ENCODE data around the gene GPN3. TPM values are rescaled to one million over a fixed set of nuclear protein-coding genes. Genes with fewer than 3 reads are reported as not detected.
A peak's percentile ranks its signal among the peaks of the same experiment; 100 is the strongest.

The GPN3 gene
- total and polyA plus RNA-seq, 10 of the 15 experiments (the other 5 are each of a cell fraction or from before 2014, with no cell fraction given): 27.1 to 117 (median 53.5) TPM

DNA sequence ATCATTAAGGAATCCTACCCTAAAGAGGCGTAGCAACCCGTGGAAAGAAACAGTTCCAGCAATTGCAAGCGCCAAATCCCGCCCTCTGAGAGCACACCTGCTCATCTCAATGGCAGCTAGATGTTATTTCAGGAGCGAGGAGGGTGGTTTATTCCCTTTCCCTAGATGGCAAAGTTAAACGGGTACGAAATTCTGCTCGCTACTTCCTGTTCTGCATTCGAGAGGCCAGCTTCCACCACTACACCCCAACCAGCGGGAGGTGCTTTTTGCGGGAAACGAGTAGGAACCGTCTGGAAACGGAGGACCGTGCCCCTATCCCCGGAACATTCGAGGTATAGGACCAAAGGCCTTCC lies 33.3 kb upstream of the GPN3 start:
- ChIA-PET CTCF (interaction anchor here (1.1 to 21.1 kb wide), 7 partner anchors 9 to 97 kb away, joined by 3 to 462 read pairs (median 3); partner anchors contain the start of genes ARPC3 and FAM216A), POLR2A (interaction anchor here (0.8 to 4.5 kb wide), 5 partner anchors 8 to 62 kb away, joined by 3 to 22 read pairs (median 4); partner anchors contain the start of genes FAM216A and GPN3), SMC1A (ENCODE audit: uncharacterized antibody, unreplicated experiment) (interaction anchor here (1.1 to 26.9 kb wide), 7 partner anchors 33 to 397 kb away, joined by 4 to 492 read pairs (median 4); partner anchors contain the start of genes ARPC3, FAM216A and GPN3), RAD21 (ENCODE audit: unreplicated experiment) (interaction anchor here (1.3 to 3.3 kb wide), 4 partner anchors 9 to 100 kb away, joined by 4 to 22 read pairs (median 10); partner anchors contain the start of genes FAM216A and GPN3)
- Histone ChIP-seq H3K4me2 (ENCODE audit: control insufficient read depth, insufficient read depth) (peak overlapping the region; percentile 61), H3K4me3 (peak overlapping the region; percentile 97), H3K27ac (ENCODE audit: control insufficient read depth, insufficient read depth) (peak overlapping the region; percentile 92), H3K4me1 (ENCODE audit: control insufficient read depth, insufficient read depth, low read length) (peaks cover 4% of the 10 kb centered on the region), H3K36me3 (ENCODE audit: control insufficient read depth in 2 of 2, insufficient read depth in 2 of 2, low read length in 1 of 2) (peaks cover 0 to 8% of the 10 kb centered on the region in 2 experiments; a peak in 1 of 4 replicates), H3K27me3 (replicated peaks in 1 of 2; ENCODE audit: control insufficient read depth in 2 of 2, insufficient read depth in 2 of 2, low read length in 1 of 2) (no peaks in the 10 kb centered on the region), H3K9me3 (replicated peaks; ENCODE audit: control insufficient read depth, insufficient read depth, low read length) (no peaks in the 10 kb centered on the region), H3K79me2 (ENCODE audit: control insufficient read depth, insufficient read depth, low read length) (peaks cover 50% of the 10 kb centered on the region), H2AFZ (ENCODE audit: control insufficient read depth, low read depth, low read length) (peak overlapping the region; percentile 68), H3K9ac (ENCODE audit: control insufficient read depth, insufficient read depth, low read length) (peak overlapping the region; percentile 96), H4K20me1 (ENCODE audit: control insufficient read depth, insufficient read depth) (no peaks in the 10 kb centered on the region)
- intact Hi-C loops (cut with micrococcal nuclease; ENCODE audit: unreplicated experiment) (no loop called here), in situ Hi-C loops (cut with MboI) (no loop called here)
- under 1% methylated on average over 17 of the region's 17 CpGs for WGBS (ENCODE audit: insufficient coverage, insufficient replicate concordance, low lambda C conversion rate, missing lambda C conversion rate)
- FAIRE-seq (no peak), DNase-seq (ENCODE audit: low read depth, low spot score) (no peak), ATAC-seq (peak; percentile 41)
- TF ChIP-seq IKZF2 (IDR thresholded peaks at IDR 0.05): peak in 1 of 2 experiments; percentile 34; a peak in 1 of 4 replicates
- TF ChIP-seq YY1 (IDR thresholded peaks at IDR 0.05; ENCODE audit: low read depth, low read length): 0 out of 2 replicates have a peak, but pooled peaks have one; percentile 17
- TF ChIP-seq TCF12 (IDR thresholded peaks at IDR 0.05; ENCODE audit: low read depth, low read length): 0 out of 2 replicates have a peak, but pooled peaks have one; percentile 29
- TF ChIP-seq MEF2B (IDR thresholded peaks at IDR 0.05; ENCODE audit: partially characterized antibody, poor library complexity, severe bottlenecking): no peak
- TSS peak; percentile 74 for BruUV-seq (replicated peaks)

DNA sequence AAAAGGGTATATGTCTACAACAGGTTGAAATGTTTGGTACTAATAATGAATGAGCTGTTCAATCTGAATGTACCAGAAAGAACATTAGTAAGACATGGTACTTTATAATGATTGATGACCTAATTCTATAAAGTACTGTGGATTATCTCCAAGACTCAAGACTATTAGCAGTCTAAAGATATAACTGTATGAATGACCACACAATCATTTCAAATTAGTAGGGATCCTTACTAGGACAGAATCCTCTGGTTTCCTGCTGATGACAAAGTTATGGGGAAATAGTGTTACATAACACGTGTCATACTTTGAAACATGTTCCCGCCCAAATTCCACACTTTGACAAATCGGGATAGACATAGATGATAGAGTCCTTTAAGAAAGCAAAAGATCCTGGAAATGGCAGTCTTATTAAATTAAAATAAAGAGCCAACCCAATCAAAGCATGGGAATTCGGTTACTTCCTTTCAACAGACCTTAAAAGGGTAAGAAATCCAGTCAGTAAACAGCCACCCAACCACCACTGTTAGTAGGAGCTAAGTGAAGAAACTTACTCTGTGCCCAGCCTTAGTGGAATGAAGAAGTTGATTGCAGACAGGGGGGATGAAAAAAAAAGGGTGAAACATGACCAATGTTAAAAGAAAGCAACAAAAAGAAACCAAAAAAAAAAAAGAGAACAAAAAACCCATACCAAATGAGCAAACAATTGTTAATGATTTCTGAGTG lies 31.1 kb upstream of the GPN3 start:
- intact Hi-C loops (cut with micrococcal nuclease; ENCODE audit: unreplicated experiment) (no loop called here), in situ Hi-C loops (cut with MboI) (no loop called here)
- peak overlapping the region; percentile 20; the same call in 1 of the 2 replicates for H3K4me3 ChIP-seq
- no peaks in the 10 kb centered on the region for H3K27me3 ChIP-seq (replicated peaks in 1 of 2; ENCODE audit: control insufficient read depth in 2 of 2, insufficient read depth in 2 of 2, low read length in 1 of 2)
- ChIA-PET CTCF (interaction anchor here (1.5 to 21.1 kb wide), 6 partner anchors 9 to 389 kb away, joined by 4 to 462 read pairs (median 14); partner anchors contain the start of genes ARPC3 and FAM216A), POLR2A (interaction anchor here (0.5 to 4.5 kb wide), 9 partner anchors 9 to 230 kb away, joined by 3 to 22 read pairs (median 6); partner anchors contain the start of genes FAM216A and GPN3), RAD21 (ENCODE audit: unreplicated experiment) (interaction anchor here (0.6 to 3.3 kb wide), 4 partner anchors 29 to 102 kb away, joined by 3 to 22 read pairs (median 8); partner anchors contain the start of gene ARPC3), SMC1A (ENCODE audit: uncharacterized antibody, unreplicated experiment) (interaction anchor here (0.7 to 26.9 kb wide), 12 partner anchors 10 to 115 kb away, joined by 3 to 492 read pairs (median 4); partner anchors contain the start of genes ARPC3, FAM216A and GPN3)
- H4K20me1 ChIP-seq (ENCODE audit: control insufficient read depth, insufficient read depth): no peaks in the 10 kb centered on the region
- peaks cover 4% of the 10 kb centered on the region for H3K4me1 ChIP-seq (ENCODE audit: control insufficient read depth, insufficient read depth, low read length)
- no peak overlapping the region for H3K4me2 ChIP-seq (ENCODE audit: control insufficient read depth, insufficient read depth)
- no peak overlapping the region; the same call in 1 of the 2 replicates for H3K9ac ChIP-seq (ENCODE audit: control insufficient read depth, insufficient read depth, low read length)
- ATAC-seq (no peak), FAIRE-seq (no peak), DNase-seq (ENCODE audit: low read depth, low spot score) (no peak)
- H3K27ac ChIP-seq (ENCODE audit: control insufficient read depth, insufficient read depth): no peak overlapping the region
- no peak overlapping the region for H2AFZ ChIP-seq (ENCODE audit: control insufficient read depth, low read depth, low read length)
- H3K9me3 ChIP-seq (replicated peaks; ENCODE audit: control insufficient read depth, insufficient read depth, low read length): no peaks in the 10 kb centered on the region
- H3K36me3 ChIP-seq (ENCODE audit: control insufficient read depth in 2 of 2, insufficient read depth in 2 of 2, low read length in 1 of 2): peaks cover 0 to 12% of the 10 kb centered on the region in 2 experiments; a peak in 2 of 4 replicates
- WGBS (ENCODE audit: insufficient coverage, insufficient replicate concordance, low lambda C conversion rate, missing lambda C conversion rate): 100% methylated on average over 4 of the region's 4 CpGs
- BruUV-seq (replicated peaks): no TSS peak
- peaks cover 50% of the 10 kb centered on the region for H3K79me2 ChIP-seq (ENCODE audit: control insufficient read depth, insufficient read depth, low read length)
- no peak for TF ChIP-seq POLR2A (IDR thresholded peaks at IDR 0.05; ENCODE audit: low read depth, low read length)
- TF ChIP-seq, protein P1, sequence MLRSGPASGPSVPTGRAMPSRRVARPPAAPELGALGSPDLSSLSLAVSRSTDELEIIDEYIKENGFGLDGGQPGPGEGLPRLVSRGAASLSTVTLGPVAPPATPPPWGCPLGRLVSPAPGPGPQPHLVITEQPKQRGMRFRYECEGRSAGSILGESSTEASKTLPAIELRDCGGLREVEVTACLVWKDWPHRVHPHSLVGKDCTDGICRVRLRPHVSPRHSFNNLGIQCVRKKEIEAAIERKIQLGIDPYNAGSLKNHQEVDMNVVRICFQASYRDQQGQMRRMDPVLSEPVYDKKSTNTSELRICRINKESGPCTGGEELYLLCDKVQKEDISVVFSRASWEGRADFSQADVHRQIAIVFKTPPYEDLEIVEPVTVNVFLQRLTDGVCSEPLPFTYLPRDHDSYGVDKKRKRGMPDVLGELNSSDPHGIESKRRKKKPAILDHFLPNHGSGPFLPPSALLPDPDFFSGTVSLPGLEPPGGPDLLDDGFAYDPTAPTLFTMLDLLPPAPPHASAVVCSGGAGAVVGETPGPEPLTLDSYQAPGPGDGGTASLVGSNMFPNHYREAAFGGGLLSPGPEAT (IDR thresholded peaks at IDR 0.05; ENCODE audit: low read depth): no peak
- TF ChIP-seq, protein P2, sequence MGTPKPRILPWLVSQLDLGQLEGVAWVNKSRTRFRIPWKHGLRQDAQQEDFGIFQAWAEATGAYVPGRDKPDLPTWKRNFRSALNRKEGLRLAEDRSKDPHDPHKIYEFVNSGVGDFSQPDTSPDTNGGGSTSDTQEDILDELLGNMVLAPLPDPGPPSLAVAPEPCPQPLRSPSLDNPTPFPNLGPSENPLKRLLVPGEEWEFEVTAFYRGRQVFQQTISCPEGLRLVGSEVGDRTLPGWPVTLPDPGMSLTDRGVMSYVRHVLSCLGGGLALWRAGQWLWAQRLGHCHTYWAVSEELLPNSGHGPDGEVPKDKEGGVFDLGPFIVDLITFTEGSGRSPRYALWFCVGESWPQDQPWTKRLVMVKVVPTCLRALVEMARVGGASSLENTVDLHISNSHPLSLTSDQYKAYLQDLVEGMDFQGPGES (IDR thresholded peaks at IDR 0.05): no peak
- TF ChIP-seq, protein P3, sequence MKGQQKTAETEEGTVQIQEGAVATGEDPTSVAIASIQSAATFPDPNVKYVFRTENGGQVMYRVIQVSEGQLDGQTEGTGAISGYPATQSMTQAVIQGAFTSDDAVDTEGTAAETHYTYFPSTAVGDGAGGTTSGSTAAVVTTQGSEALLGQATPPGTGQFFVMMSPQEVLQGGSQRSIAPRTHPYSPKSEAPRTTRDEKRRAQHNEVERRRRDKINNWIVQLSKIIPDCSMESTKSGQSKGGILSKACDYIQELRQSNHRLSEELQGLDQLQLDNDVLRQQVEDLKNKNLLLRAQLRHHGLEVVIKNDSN (IDR thresholded peaks at IDR 0.05; ENCODE audit: borderline replicate concordance, extremely low read length, insufficient read depth, low read depth, low read length): no peak
- no peak for TF ChIP-seq ZBED1 (IDR thresholded peaks at IDR 0.05; ENCODE audit: borderline replicate concordance)
- 0 out of 2 replicates have a peak, but pooled peaks have one; percentile 19 for TF ChIP-seq ZNF384 (IDR thresholded peaks at IDR 0.05; ENCODE audit: borderline replicate concordance, low read depth, low read length)
- no peak for TF ChIP-seq CREB1 (IDR thresholded peaks at IDR 0.05; ENCODE audit: low read depth)
